Keratinocyte (primary cell): ENCODE measurements around the gene ARHGAP10. TPM values are rescaled to one million over a fixed set of nuclear protein-coding genes. Genes with fewer than 3 reads are reported as not detected.

ENCODE experiments used
- DNase-seq: peaks from one replicate; pipeline ENCODE4 v3.0.0-alpha.2; 2011; ENCODE audit warnings: low read depth, missing footprints, low spot score
- FAIRE-seq: peaks from 2 replicates; lab custom pipeline; 2011; peaks lifted over from hg19 to GRCh38; lab: Jason Lieb, UNC
- H2AFZ ChIP-seq: 2 replicates; pipeline ENCODE4 v1.6.0; 2012; ENCODE audit warnings: low read length, control low read depth, inconsistent platforms; ENCODE audit not compliant: control insufficient read depth
- H3K27ac ChIP-seq: 2 replicates; pipeline ENCODE4 v1.5.1; 2011; ENCODE audit warnings: low read length; ENCODE audit not compliant: control insufficient read depth, insufficient read depth
- H3K27me3 ChIP-seq: 3 replicates; pipeline ENCODE4 v1.6.0; 2011; ENCODE audit warnings: low read length; ENCODE audit not compliant: control insufficient read depth, insufficient read depth; ENCODE audit errors: extremely low read depth
- H3K36me3 ChIP-seq, 2 experiments: 2 replicates in 1 of 2; 3 replicates in 1 of 2; pipeline ENCODE4 v1.5.1; 2011; ENCODE audit warnings: low read length in 2 of 2, mild to moderate bottlenecking in 1 of 2; ENCODE audit not compliant: control insufficient read depth in 2 of 2, insufficient read depth in 2 of 2; ENCODE audit errors: extremely low read depth in 1 of 2
- H3K4me1 ChIP-seq: 3 replicates; pipeline ENCODE4 v1.5.1; 2011; ENCODE audit warnings: low read length; ENCODE audit not compliant: control insufficient read depth, insufficient read depth; ENCODE audit errors: extremely low read depth
- H3K4me2 ChIP-seq: 3 replicates; pipeline ENCODE4 v1.6.0; 2011; ENCODE audit warnings: low read depth, low read length; ENCODE audit not compliant: control insufficient read depth, insufficient read depth; ENCODE audit errors: extremely low read depth
- H3K4me3 ChIP-seq, 3 experiments: fragments of 200-600 bp in 1 of 3; sonication (generic) in 1 of 3; 2 replicates in 2 of 3; 3 replicates in 1 of 3; pipeline ENCODE4 v1.5.1; 2011 to 2016; ENCODE audit warnings: low read length in 3 of 3, mild to moderate bottlenecking in 3 of 3, control low read depth in 2 of 3, inconsistent platforms in 1 of 3, low read depth in 1 of 3, mixed read lengths in 1 of 3, mixed run types in 1 of 3, moderate library complexity in 1 of 3; ENCODE audit not compliant: control insufficient read depth in 2 of 3, insufficient read depth in 2 of 3; ENCODE audit errors: extremely low read depth in 1 of 3
- H3K79me2 ChIP-seq: 2 replicates; pipeline ENCODE4 v1.6.0; 2012; ENCODE audit warnings: low read length; ENCODE audit not compliant: control insufficient read depth, insufficient read depth
- H3K9ac ChIP-seq: 3 replicates; pipeline ENCODE4 v1.6.0; 2011; ENCODE audit warnings: low read length; ENCODE audit not compliant: control insufficient read depth, insufficient read depth; ENCODE audit errors: extremely low read depth
- H3K9me1 ChIP-seq: 3 replicates; pipeline ENCODE4 v1.6.0; 2011; ENCODE audit warnings: low read length; ENCODE audit not compliant: control insufficient read depth, insufficient read depth; ENCODE audit errors: extremely low read depth
- H3K9me3 ChIP-seq: 2 replicates; pipeline ENCODE4 v1.5.1; 2012; ENCODE audit warnings: low read depth, low read length; ENCODE audit not compliant: control insufficient read depth
- H4K20me1 ChIP-seq: 3 replicates; pipeline ENCODE4 v1.6.0; 2011; ENCODE audit warnings: low read length; ENCODE audit not compliant: control insufficient read depth, insufficient read depth; ENCODE audit errors: extremely low read depth
- EZH2 ChIP-seq: IDR thresholded peaks from one replicate; pipeline ENCODE4 v1.6.1; 2012; ENCODE audit warnings: inconsistent platforms, mild to moderate bottlenecking, low read length, moderate library complexity
- dilution Hi-C: fragments of 300-500 bp; cut with MboI; formaldehyde crosslinking; loops from one replicate; pipeline ENCODE4 v1.7.0; 2020; ENCODE audit warnings: low sequenced_read_pairs; ENCODE audit not compliant: extremely low pct_ligation_motif_present
- polyA plus RNA-seq, 5 experiments: library from polyadenylated mRNA; depleted of rRNA in 3 of 5; stranded (reverse) in 3 of 5; stranded (forward) in 1 of 5; unstranded in 1 of 5; fragments of >200 nt; gene quantifications; 1 replicate in 1 of 5; 2 replicates in 3 of 5; 3 replicates in 1 of 5; pipeline versions ENCODE4 v1.2.1 to v1.2.3, GENCODE V29; 2011 to 2012; ENCODE audit warnings: missing spikeins in 2 of 5, low read depth in 1 of 5, low replicate concordance in 1 of 5
- TF ChIP-seq, protein P1 (sequence below), 3 experiments: IDR thresholded peaks in 1 of 3; conservative IDR thresholded peaks in 1 of 3; optimal IDR thresholded peaks in 1 of 3; 2 replicates in 2 of 3; 3 replicates in 1 of 3; pipeline versions ENCODE3 to v1.5.1; 2011; ENCODE audit warnings: low read length in 3 of 3, mild to moderate bottlenecking in 3 of 3, moderate library complexity in 2 of 3, control low read depth in 1 of 3, inconsistent platforms in 1 of 3; ENCODE audit not compliant: insufficient read depth in 2 of 3; ENCODE audit errors: extremely low read depth in 1 of 3

ARHGAP10 gene
- polyA plus RNA-seq, 1 donor (not counting 4 experiments of a cell fraction or from before 2014, with no cell fraction given), result 18.7 TPM

- TF ChIP-seq, protein P1, sequence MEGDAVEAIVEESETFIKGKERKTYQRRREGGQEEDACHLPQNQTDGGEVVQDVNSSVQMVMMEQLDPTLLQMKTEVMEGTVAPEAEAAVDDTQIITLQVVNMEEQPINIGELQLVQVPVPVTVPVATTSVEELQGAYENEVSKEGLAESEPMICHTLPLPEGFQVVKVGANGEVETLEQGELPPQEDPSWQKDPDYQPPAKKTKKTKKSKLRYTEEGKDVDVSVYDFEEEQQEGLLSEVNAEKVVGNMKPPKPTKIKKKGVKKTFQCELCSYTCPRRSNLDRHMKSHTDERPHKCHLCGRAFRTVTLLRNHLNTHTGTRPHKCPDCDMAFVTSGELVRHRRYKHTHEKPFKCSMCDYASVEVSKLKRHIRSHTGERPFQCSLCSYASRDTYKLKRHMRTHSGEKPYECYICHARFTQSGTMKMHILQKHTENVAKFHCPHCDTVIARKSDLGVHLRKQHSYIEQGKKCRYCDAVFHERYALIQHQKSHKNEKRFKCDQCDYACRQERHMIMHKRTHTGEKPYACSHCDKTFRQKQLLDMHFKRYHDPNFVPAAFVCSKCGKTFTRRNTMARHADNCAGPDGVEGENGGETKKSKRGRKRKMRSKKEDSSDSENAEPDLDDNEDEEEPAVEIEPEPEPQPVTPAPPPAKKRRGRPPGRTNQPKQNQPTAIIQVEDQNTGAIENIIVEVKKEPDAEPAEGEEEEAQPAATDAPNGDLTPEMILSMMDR (optimal IDR thresholded peaks at IDR 0.05 in 1 of 3, IDR thresholded peaks at IDR 0.05 in 1 of 3, conservative IDR thresholded peaks at IDR 0.05 in 1 of 3; ENCODE audit: extremely low read depth in 1 of 3, insufficient read depth in 2 of 3, low read length in 3 of 3), result no peak
- no peak for TF ChIP-seq EZH2
- Histone ChIP-seq H3K4me2 (no peak overlapping the region), H3K9ac (no peak overlapping the region), H2AFZ (no peak overlapping the region), H3K79me2 (no peaks in the 10 kb centered on the region), H3K4me1 (no peaks in the 10 kb centered on the region), H3K27ac (no peak overlapping the region), H3K36me3 (no peaks in the 10 kb centered on the region), H3K4me3 (no peak overlapping the region), H3K27me3 (no peaks in the 10 kb centered on the region), H3K9me1 (no peaks in the 10 kb centered on the region), H4K20me1 (no peaks in the 10 kb centered on the region), H3K9me3 (no peaks in the 10 kb centered on the region)
- dilution Hi-C loops, result no loop called here
- DNase-seq (no peak), FAIRE-seq (no peak)
These were observed 377.3 kb downstream of the ARHGAP10 start for GRCh38 chr4:148109216-148109615.

DNA sequence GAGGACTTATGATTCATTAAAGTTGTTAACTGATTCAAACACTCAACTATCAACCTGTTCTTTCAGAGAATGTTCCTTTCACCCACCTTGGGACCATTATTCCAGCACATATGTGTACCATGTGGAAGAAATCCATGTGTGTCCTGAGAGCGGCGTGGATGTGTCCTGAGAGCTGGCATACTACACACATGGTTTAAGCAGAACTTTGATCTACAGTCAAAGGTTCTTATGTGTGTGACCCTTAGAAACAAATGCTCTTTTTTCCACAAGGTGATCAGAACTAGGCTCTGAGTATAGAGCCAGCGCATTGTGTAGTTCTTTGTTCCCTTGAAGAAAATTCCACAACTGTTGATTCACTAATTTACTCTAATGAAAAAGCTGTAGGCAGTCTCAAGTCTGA, 378.3 kb downstream of the ARHGAP10 start:
- no peaks in the 10 kb centered on the region for H3K27me3 ChIP-seq
- no peaks in the 10 kb centered on the region for H3K9me3 ChIP-seq
- dilution Hi-C loops, result no loop called here
- FAIRE-seq (no peak), DNase-seq (no peak)
- no peak overlapping the region for H3K4me2 ChIP-seq
- H3K36me3 ChIP-seq, result no peaks in the 10 kb centered on the region
- H3K4me1 ChIP-seq, result no peaks in the 10 kb centered on the region
- H3K27ac ChIP-seq, result no peak overlapping the region
- no peaks in the 10 kb centered on the region for H3K79me2 ChIP-seq
- no peak overlapping the region for H3K9ac ChIP-seq
- H4K20me1 ChIP-seq, result no peaks in the 10 kb centered on the region
- TF ChIP-seq, protein P1 (optimal IDR thresholded peaks at IDR 0.05 in 1 of 3, IDR thresholded peaks at IDR 0.05 in 1 of 3, conservative IDR thresholded peaks at IDR 0.05 in 1 of 3; ENCODE audit: extremely low read depth in 1 of 3, insufficient read depth in 2 of 3, low read length in 3 of 3), result no peak
- no peak for TF ChIP-seq EZH2
- no peak overlapping the region for H2AFZ ChIP-seq
- no peak overlapping the region for H3K4me3 ChIP-seq
- H3K9me1 ChIP-seq, result no peaks in the 10 kb centered on the region
